HCT116 (cell line): ENCODE measurements around the gene TCIRG1. TPM values are rescaled to one million over a fixed set of nuclear protein-coding genes. Genes with fewer than 3 reads are reported as not detected.

ENCODE experiments used
- ATAC-seq: fragments of 200-7000 bp; cut with Tn5 transposase; 2 replicates; pipeline ENCODE4 v1.9.1; 2020; ENCODE audit warnings: mild to moderate bottlenecking, moderate library complexity
- BruUV-seq: library from RNA; stranded (reverse); fragments of 400-500 nt; replicated peaks from 2 replicates; lab custom pipeline; 2021; lab: Mats Ljungman, UMichigan
- CTCF ChIA-PET: fragments of 300-600 bp; sonication (Branson Sonifier 250); formaldehyde crosslinking; loops from one replicate; lab custom pipeline; 2021; ENCODE audit warnings: antibody characterized with exemption; lab: Charles Lee
- POLR2A ChIA-PET: fragments of 300-600, 350-600 bp; sonication (Branson Sonifier 250); formaldehyde crosslinking; loops from one replicate; lab custom pipeline; 2021; ENCODE audit warnings: antibody characterized with exemption; lab: Charles Lee
- RAD21 ChIA-PET, 2 experiments: fragments of 300-600 bp; sonication (Branson Sonifier 250); formaldehyde crosslinking; loops; one replicate each; lab custom pipeline; 2023; ENCODE audit warnings: low total read pairs in 2 of 2; ENCODE audit not compliant: uncharacterized antibody in 2 of 2, unreplicated experiment in 2 of 2, low non-redundant PET in 1 of 2; lab: Charles Lee
- DNase-seq: peaks from one replicate; pipeline ENCODE4 v3.0.0-alpha.2; 2010; ENCODE audit warnings: low read depth, low spot score
- H2AFZ ChIP-seq: fragments of 200-600 bp; shearing (Covaris generic), sonication (generic); 2 replicates; pipeline ENCODE4 v1.6.1; 2017; ENCODE audit warnings: low read depth, mixed run types, mixed read lengths, antibody characterized with exemption, low read length; ENCODE audit not compliant: poor library complexity, severe bottlenecking
- H3K27ac ChIP-seq: 2 replicates; pipeline ENCODE4 v1.5.1; 2012; ENCODE audit warnings: low read depth, low read length
- H3K27me3 ChIP-seq: fragments of 200-600 bp; sonication (generic); 2 replicates; pipeline ENCODE4 v1.6.1; 2016; ENCODE audit warnings: mixed run types, low read length, mixed read lengths; ENCODE audit not compliant: insufficient read depth
- H3K36me3 ChIP-seq, 2 experiments: fragments of 200-500 bp in 1 of 2; fragments of 200-600 bp in 1 of 2; sonication (Bioruptor generic) in 1 of 2; sonication (generic) in 1 of 2; 2 replicates each; pipeline versions ENCODE4 v1.5.1 to v1.6.1; 2014 to 2016; ENCODE audit warnings: low read length in 2 of 2, inconsistent platforms in 1 of 2, mixed read lengths in 1 of 2, mixed run types in 1 of 2; ENCODE audit not compliant: insufficient read depth in 2 of 2, control insufficient read depth in 1 of 2
- H3K4me1 ChIP-seq, 2 experiments: fragments of 200-600 bp in 1 of 2; sonication (generic) in 1 of 2; 2 replicates each; pipeline versions ENCODE4 v1.5.1 to v1.6.1; 2012 to 2017; ENCODE audit warnings: low read length in 2 of 2, inconsistent platforms in 1 of 2, mild to moderate bottlenecking in 1 of 2, mixed read lengths in 1 of 2, mixed run types in 1 of 2, moderate library complexity in 1 of 2; ENCODE audit not compliant: insufficient read depth in 2 of 2, control insufficient read depth in 1 of 2
- H3K4me2 ChIP-seq: fragments of 200-600 bp; sonication (generic); 2 replicates; pipeline ENCODE4 v1.6.1; 2017; ENCODE audit warnings: mixed run types, low read length, mixed read lengths
- H3K4me3 ChIP-seq, 2 experiments: fragments of 200-600 bp in 1 of 2; sonication (generic) in 1 of 2; replicated peaks in 1 of 2; 2 replicates each; pipeline ENCODE4 v1.5.1; 2011 to 2016; ENCODE audit warnings: low read length in 2 of 2, control low read depth in 1 of 2, low read depth in 1 of 2, mild to moderate bottlenecking in 1 of 2, mixed read lengths in 1 of 2, mixed run types in 1 of 2
- H3K79me2 ChIP-seq: fragments of 200-600 bp; sonication (generic); 2 replicates; pipeline ENCODE4 v1.6.1; 2017; ENCODE audit warnings: mild to moderate bottlenecking, mixed run types, low read length, moderate library complexity, mixed read lengths; ENCODE audit not compliant: insufficient read depth
- H3K9ac ChIP-seq: fragments of 200-600 bp; sonication (generic); 2 replicates; pipeline ENCODE4 v1.6.1; 2016; ENCODE audit warnings: low read length, mixed read lengths
- H3K9me2 ChIP-seq: fragments of 200-600 bp; sonication (generic), shearing (Covaris generic); 2 replicates; pipeline ENCODE4 v1.6.1; 2017; ENCODE audit warnings: mixed run types, mild to moderate bottlenecking, moderate library complexity; ENCODE audit not compliant: insufficient read depth
- H3K9me3 ChIP-seq, 2 experiments: fragments of 200-500 bp in 1 of 2; fragments of 200-600 bp in 1 of 2; sonication (Bioruptor generic) in 1 of 2; sonication (generic) in 1 of 2; 2 replicates each; pipeline ENCODE4 v1.6.1; 2014 to 2017; ENCODE audit warnings: low read length in 2 of 2, mixed read lengths in 2 of 2, inconsistent platforms in 1 of 2, low read depth in 1 of 2, mild to moderate bottlenecking in 1 of 2, mixed run types in 1 of 2, moderate library complexity in 1 of 2; ENCODE audit not compliant: control insufficient read depth in 1 of 2, insufficient read depth in 1 of 2
- H4K20me1 ChIP-seq: fragments of 200-600 bp; sonication (generic), shearing (Covaris generic); 2 replicates; pipeline ENCODE4 v1.6.1; 2017; ENCODE audit warnings: mixed run types, mild to moderate bottlenecking, moderate library complexity; ENCODE audit not compliant: insufficient read depth
- CBX3 ChIP-seq: IDR thresholded peaks from 2 replicates; pipeline ENCODE4 v1.6.1; 2012; ENCODE audit warnings: low read depth
- CEBPB ChIP-seq: IDR thresholded peaks from 2 replicates; pipeline ENCODE4 v1.6.1; 2012; ENCODE audit warnings: low read depth
- ELF1 ChIP-seq: IDR thresholded peaks from 2 replicates; pipeline ENCODE4 v1.6.1; 2012; ENCODE audit warnings: low read depth, borderline replicate concordance
- EZH2phosphoT487 ChIP-seq: fragments of 200-600 bp; IDR thresholded peaks from 2 replicates; pipeline ENCODE4 v1.6.1; 2018; ENCODE audit warnings: antibody characterized with exemption, borderline replicate concordance
- JUND ChIP-seq: IDR thresholded peaks from 2 replicates; pipeline ENCODE4 v1.6.1; 2012
- POLR2A ChIP-seq: IDR thresholded peaks from 2 replicates; pipeline ENCODE4 v1.7.0; 2011; ENCODE audit warnings: borderline replicate concordance; ENCODE audit not compliant: insufficient read depth, insufficient read length; ENCODE audit errors: extremely low read depth
- POLR2AphosphoS5 ChIP-seq: IDR thresholded peaks from 2 replicates; pipeline ENCODE4 v1.6.1; 2011; ENCODE audit warnings: mild to moderate bottlenecking, low read depth, low read length, moderate library complexity
- SIN3A ChIP-seq: IDR thresholded peaks from 2 replicates; pipeline ENCODE4 v1.6.1; 2012; ENCODE audit warnings: low read depth
- SP1 ChIP-seq: IDR thresholded peaks from 2 replicates; pipeline ENCODE4 v1.6.1; 2012; ENCODE audit warnings: low read depth
- SRF ChIP-seq: IDR thresholded peaks from 2 replicates; pipeline ENCODE4 v1.6.1; 2012; ENCODE audit warnings: low read depth
- TCF7L2 ChIP-seq: IDR thresholded peaks from 2 replicates; pipeline ENCODE4 v1.7.0; 2011; ENCODE audit warnings: borderline replicate concordance, inconsistent platforms; ENCODE audit not compliant: insufficient read depth, insufficient read length; ENCODE audit errors: extremely low read depth
- YY1 ChIP-seq: IDR thresholded peaks from 2 replicates; pipeline ENCODE4 v1.6.1; 2011; ENCODE audit warnings: low read length, low read depth, moderate library complexity, mild to moderate bottlenecking; ENCODE audit not compliant: insufficient replicate concordance; ENCODE audit errors: extremely low read depth
- intact Hi-C: fragments of 100-400 bp; cut with micrococcal nuclease; formaldehyde crosslinking; loops from 2 replicates; pipeline ENCODE4 v1.10.0; 2022
- total RNA-seq: library from RNA; stranded (reverse); gene quantifications from one replicate; pipeline ENCODE4 v1.2.1, GENCODE V29; 2021; ENCODE audit not compliant: unreplicated experiment
- TF ChIP-seq, protein P1 (sequence below): IDR thresholded peaks from 2 replicates; pipeline ENCODE4 v1.6.1; 2012
- TF ChIP-seq, protein P2 (sequence below): IDR thresholded peaks from 2 replicates; pipeline ENCODE4 v1.6.1; 2012; ENCODE audit warnings: low read depth

The TCIRG1 gene
- total RNA-seq, 1 experiment from 2014 or later, result 101 TPM

DNA sequence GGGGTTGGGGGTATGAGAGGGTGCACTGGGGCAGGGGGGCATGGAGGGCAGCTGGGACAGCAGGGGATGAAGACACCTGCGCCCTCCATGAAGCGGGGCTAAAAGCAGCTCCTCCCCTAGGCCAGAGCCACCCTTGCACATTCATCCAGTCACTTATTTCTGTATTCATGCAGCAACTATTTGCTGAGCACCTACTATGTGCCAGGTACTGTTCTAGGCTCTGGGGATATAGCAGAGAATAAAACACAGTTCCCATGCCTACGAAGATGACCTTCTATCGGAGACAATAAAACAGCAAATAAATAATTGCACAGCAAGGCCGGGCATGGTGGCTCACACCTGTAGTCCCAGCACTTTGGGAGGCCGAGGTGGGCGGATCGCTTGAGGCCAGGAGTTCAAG lies 23.4 kb upstream of the TCIRG1 start:
- ATAC-seq, result no peak
- no peaks in the 10 kb centered on the region for H4K20me1 ChIP-seq
- intact Hi-C loops, result no loop called here
- peak overlapping the region; percentile 97 for H3K4me2 ChIP-seq
- no peaks in the 10 kb centered on the region for H3K36me3 ChIP-seq
- CTCF ChIA-PET, result no interaction called here
- RAD21 ChIA-PET, result no interaction called here
- peaks cover 81 to 91% of the 10 kb centered on the region in 2 experiments for H3K4me1 ChIP-seq
- peak overlapping the region; percentile 96; the same call in 1 of the 2 replicates for H3K27ac ChIP-seq
- H3K9me2 ChIP-seq, result no peaks in the 10 kb centered on the region
- H3K27me3 ChIP-seq, result no peaks in the 10 kb centered on the region
- peaks cover 20% of the 10 kb centered on the region; the same call in 1 of the 2 replicates for H3K79me2 ChIP-seq
- no peak overlapping the region for H3K4me3 ChIP-seq
- H2AFZ ChIP-seq, result no peak overlapping the region
- H3K9me3 ChIP-seq, result no peaks in the 10 kb centered on the region
- POLR2A ChIA-PET, result no interaction called here
- peak overlapping the region; percentile 86 for H3K9ac ChIP-seq
- TF ChIP-seq JUND (no peak), CBX3 (no peak), CEBPB (no peak), POLR2AphosphoS5 (no peak)
- TF ChIP-seq, protein P1, sequence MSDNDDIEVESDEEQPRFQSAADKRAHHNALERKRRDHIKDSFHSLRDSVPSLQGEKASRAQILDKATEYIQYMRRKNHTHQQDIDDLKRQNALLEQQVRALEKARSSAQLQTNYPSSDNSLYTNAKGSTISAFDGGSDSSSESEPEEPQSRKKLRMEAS, result no peak
- TF ChIP-seq, all 23 proteins: peak for 0
- DNase-seq, result no peak
- no TSS peak for BruUV-seq

DNA sequence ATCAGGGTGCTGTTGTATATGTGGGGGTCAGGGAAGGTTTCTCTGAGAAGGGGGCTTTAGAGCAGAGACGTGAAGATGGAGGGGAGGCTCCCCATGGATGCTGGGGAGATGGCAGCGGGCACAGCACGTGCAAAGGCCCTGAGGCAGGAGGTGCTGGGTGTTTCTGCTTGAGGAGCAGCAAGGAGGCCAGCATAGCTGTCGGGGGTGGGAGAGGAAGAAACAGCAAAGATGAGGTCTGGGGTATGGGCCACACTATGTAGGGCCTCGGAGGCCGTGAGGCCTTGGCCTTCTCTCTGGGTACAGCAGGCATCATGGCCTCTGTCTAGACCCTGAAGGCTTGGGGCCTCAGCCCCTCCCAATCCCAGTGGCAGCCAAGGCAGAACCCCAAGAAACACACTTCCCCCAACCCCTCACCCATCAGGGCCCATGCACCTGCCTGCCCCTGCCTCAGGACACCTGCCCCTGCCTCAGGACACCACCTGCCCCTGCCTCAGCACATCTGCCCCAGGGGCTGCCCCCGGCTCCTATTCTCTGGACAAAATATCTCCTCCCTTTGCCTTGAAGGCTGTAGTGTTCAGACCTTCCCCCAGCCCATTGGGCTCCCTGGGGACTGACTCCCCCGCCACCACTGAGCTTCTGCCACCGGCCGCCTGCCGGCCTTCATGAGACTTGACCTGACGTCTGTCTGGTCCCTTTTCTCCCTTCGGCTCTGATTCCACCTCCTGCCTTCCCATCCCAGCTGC lies 22.5 kb upstream of the TCIRG1 start:
- intact Hi-C loops, result no loop called here
- peak overlapping the region; percentile 52; the same call in 1 of the 2 replicates for H3K27ac ChIP-seq
- no peaks in the 10 kb centered on the region for H4K20me1 ChIP-seq
- no peaks in the 10 kb centered on the region for H3K36me3 ChIP-seq
- CTCF ChIA-PET, result no interaction called here
- no peak overlapping the region for H3K4me3 ChIP-seq
- no peaks in the 10 kb centered on the region for H3K27me3 ChIP-seq
- peaks cover 14% of the 10 kb centered on the region; the same call in 1 of the 2 replicates for H3K79me2 ChIP-seq
- no peaks in the 10 kb centered on the region for H3K9me2 ChIP-seq
- DNase-seq, result no peak
- H3K4me1 ChIP-seq, result peaks cover 80 to 91% of the 10 kb centered on the region in 2 experiments
- H2AFZ ChIP-seq, result no peak overlapping the region
- POLR2A ChIA-PET, result no interaction called here
- H3K9me3 ChIP-seq, result no peaks in the 10 kb centered on the region
- no TSS peak for BruUV-seq
- RAD21 ChIA-PET, result no interaction called here
- ATAC-seq, result no peak
- peak overlapping the region; percentile 70 for H3K4me2 ChIP-seq
- H3K9ac ChIP-seq, result peak overlapping the region; percentile 45
- TF ChIP-seq ELF1 (no peak), EZH2phosphoT487 (no peak), SRF (no peak), SP1 (no peak), SIN3A (no peak), POLR2A (no peak), YY1 (no peak), TCF7L2 (no peak)
- TF ChIP-seq, protein P2, sequence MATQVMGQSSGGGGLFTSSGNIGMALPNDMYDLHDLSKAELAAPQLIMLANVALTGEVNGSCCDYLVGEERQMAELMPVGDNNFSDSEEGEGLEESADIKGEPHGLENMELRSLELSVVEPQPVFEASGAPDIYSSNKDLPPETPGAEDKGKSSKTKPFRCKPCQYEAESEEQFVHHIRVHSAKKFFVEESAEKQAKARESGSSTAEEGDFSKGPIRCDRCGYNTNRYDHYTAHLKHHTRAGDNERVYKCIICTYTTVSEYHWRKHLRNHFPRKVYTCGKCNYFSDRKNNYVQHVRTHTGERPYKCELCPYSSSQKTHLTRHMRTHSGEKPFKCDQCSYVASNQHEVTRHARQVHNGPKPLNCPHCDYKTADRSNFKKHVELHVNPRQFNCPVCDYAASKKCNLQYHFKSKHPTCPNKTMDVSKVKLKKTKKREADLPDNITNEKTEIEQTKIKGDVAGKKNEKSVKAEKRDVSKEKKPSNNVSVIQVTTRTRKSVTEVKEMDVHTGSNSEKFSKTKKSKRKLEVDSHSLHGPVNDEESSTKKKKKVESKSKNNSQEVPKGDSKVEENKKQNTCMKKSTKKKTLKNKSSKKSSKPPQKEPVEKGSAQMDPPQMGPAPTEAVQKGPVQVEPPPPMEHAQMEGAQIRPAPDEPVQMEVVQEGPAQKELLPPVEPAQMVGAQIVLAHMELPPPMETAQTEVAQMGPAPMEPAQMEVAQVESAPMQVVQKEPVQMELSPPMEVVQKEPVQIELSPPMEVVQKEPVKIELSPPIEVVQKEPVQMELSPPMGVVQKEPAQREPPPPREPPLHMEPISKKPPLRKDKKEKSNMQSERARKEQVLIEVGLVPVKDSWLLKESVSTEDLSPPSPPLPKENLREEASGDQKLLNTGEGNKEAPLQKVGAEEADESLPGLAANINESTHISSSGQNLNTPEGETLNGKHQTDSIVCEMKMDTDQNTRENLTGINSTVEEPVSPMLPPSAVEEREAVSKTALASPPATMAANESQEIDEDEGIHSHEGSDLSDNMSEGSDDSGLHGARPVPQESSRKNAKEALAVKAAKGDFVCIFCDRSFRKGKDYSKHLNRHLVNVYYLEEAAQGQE, result no peak
- TF ChIP-seq, protein P1, result no peak
